HCT116 (cell line): ENCODE results near the gene NTN4. TPM values are rescaled to one million over a fixed set of nuclear protein-coding genes. Genes with fewer than 3 reads are reported as not detected.

Experiments
- ATAC-seq: fragments of 200-7000 bp; cut with Tn5 transposase; 2 replicates; pipeline ENCODE4 v1.9.1; 2020; ENCODE audit warnings: mild to moderate bottlenecking, moderate library complexity
- BruUV-seq: library from RNA; stranded (reverse); fragments of 400-500 nt; replicated peaks from 2 replicates; lab custom pipeline; 2021; lab: Mats Ljungman, UMichigan
- CTCF ChIA-PET: fragments of 300-600 bp; sonication (Branson Sonifier 250); formaldehyde crosslinking; loops from one replicate; lab custom pipeline; 2021; ENCODE audit warnings: antibody characterized with exemption; lab: Charles Lee
- POLR2A ChIA-PET: fragments of 300-600, 350-600 bp; sonication (Branson Sonifier 250); formaldehyde crosslinking; loops from one replicate; lab custom pipeline; 2021; ENCODE audit warnings: antibody characterized with exemption; lab: Charles Lee
- RAD21 ChIA-PET, 2 experiments: fragments of 300-600 bp; sonication (Branson Sonifier 250); formaldehyde crosslinking; loops; one replicate each; lab custom pipeline; 2023; ENCODE audit warnings: low total read pairs in 2 of 2; ENCODE audit not compliant: uncharacterized antibody in 2 of 2, unreplicated experiment in 2 of 2, low non-redundant PET in 1 of 2; lab: Charles Lee
- DNase-seq: peaks from one replicate; pipeline ENCODE4 v3.0.0-alpha.2; 2010; ENCODE audit warnings: low read depth, low spot score
- H2AFZ ChIP-seq: fragments of 200-600 bp; shearing (Covaris generic), sonication (generic); 2 replicates; pipeline ENCODE4 v1.6.1; 2017; ENCODE audit warnings: low read depth, mixed run types, mixed read lengths, antibody characterized with exemption, low read length; ENCODE audit not compliant: poor library complexity, severe bottlenecking
- H3K27ac ChIP-seq: 2 replicates; pipeline ENCODE4 v1.5.1; 2012; ENCODE audit warnings: low read depth, low read length
- H3K27me3 ChIP-seq: fragments of 200-600 bp; sonication (generic); 2 replicates; pipeline ENCODE4 v1.6.1; 2016; ENCODE audit warnings: mixed run types, low read length, mixed read lengths; ENCODE audit not compliant: insufficient read depth
- H3K36me3 ChIP-seq, 2 experiments: fragments of 200-500 bp in 1 of 2; fragments of 200-600 bp in 1 of 2; sonication (Bioruptor generic) in 1 of 2; sonication (generic) in 1 of 2; 2 replicates each; pipeline versions ENCODE4 v1.5.1 to v1.6.1; 2014 to 2016; ENCODE audit warnings: low read length in 2 of 2, inconsistent platforms in 1 of 2, mixed read lengths in 1 of 2, mixed run types in 1 of 2; ENCODE audit not compliant: insufficient read depth in 2 of 2, control insufficient read depth in 1 of 2
- H3K4me1 ChIP-seq, 2 experiments: fragments of 200-600 bp in 1 of 2; sonication (generic) in 1 of 2; 2 replicates each; pipeline versions ENCODE4 v1.5.1 to v1.6.1; 2012 to 2017; ENCODE audit warnings: low read length in 2 of 2, inconsistent platforms in 1 of 2, mild to moderate bottlenecking in 1 of 2, mixed read lengths in 1 of 2, mixed run types in 1 of 2, moderate library complexity in 1 of 2; ENCODE audit not compliant: insufficient read depth in 2 of 2, control insufficient read depth in 1 of 2
- H3K4me2 ChIP-seq: fragments of 200-600 bp; sonication (generic); 2 replicates; pipeline ENCODE4 v1.6.1; 2017; ENCODE audit warnings: mixed run types, low read length, mixed read lengths
- H3K4me3 ChIP-seq, 2 experiments: fragments of 200-600 bp in 1 of 2; sonication (generic) in 1 of 2; replicated peaks in 1 of 2; 2 replicates each; pipeline ENCODE4 v1.5.1; 2011 to 2016; ENCODE audit warnings: low read length in 2 of 2, control low read depth in 1 of 2, low read depth in 1 of 2, mild to moderate bottlenecking in 1 of 2, mixed read lengths in 1 of 2, mixed run types in 1 of 2
- H3K79me2 ChIP-seq: fragments of 200-600 bp; sonication (generic); 2 replicates; pipeline ENCODE4 v1.6.1; 2017; ENCODE audit warnings: mild to moderate bottlenecking, mixed run types, low read length, moderate library complexity, mixed read lengths; ENCODE audit not compliant: insufficient read depth
- H3K9ac ChIP-seq: fragments of 200-600 bp; sonication (generic); 2 replicates; pipeline ENCODE4 v1.6.1; 2016; ENCODE audit warnings: low read length, mixed read lengths
- H3K9me2 ChIP-seq: fragments of 200-600 bp; sonication (generic), shearing (Covaris generic); 2 replicates; pipeline ENCODE4 v1.6.1; 2017; ENCODE audit warnings: mixed run types, mild to moderate bottlenecking, moderate library complexity; ENCODE audit not compliant: insufficient read depth
- H3K9me3 ChIP-seq, 2 experiments: fragments of 200-500 bp in 1 of 2; fragments of 200-600 bp in 1 of 2; sonication (Bioruptor generic) in 1 of 2; sonication (generic) in 1 of 2; 2 replicates each; pipeline ENCODE4 v1.6.1; 2014 to 2017; ENCODE audit warnings: low read length in 2 of 2, mixed read lengths in 2 of 2, inconsistent platforms in 1 of 2, low read depth in 1 of 2, mild to moderate bottlenecking in 1 of 2, mixed run types in 1 of 2, moderate library complexity in 1 of 2; ENCODE audit not compliant: control insufficient read depth in 1 of 2, insufficient read depth in 1 of 2
- H4K20me1 ChIP-seq: fragments of 200-600 bp; sonication (generic), shearing (Covaris generic); 2 replicates; pipeline ENCODE4 v1.6.1; 2017; ENCODE audit warnings: mixed run types, mild to moderate bottlenecking, moderate library complexity; ENCODE audit not compliant: insufficient read depth
- CBX3 ChIP-seq: IDR thresholded peaks from 2 replicates; pipeline ENCODE4 v1.6.1; 2012; ENCODE audit warnings: low read depth
- CEBPB ChIP-seq: IDR thresholded peaks from 2 replicates; pipeline ENCODE4 v1.6.1; 2012; ENCODE audit warnings: low read depth
- EGR1 ChIP-seq: IDR thresholded peaks from 2 replicates; pipeline ENCODE4 v1.6.1; 2012; ENCODE audit warnings: low read depth
- ELF1 ChIP-seq: IDR thresholded peaks from 2 replicates; pipeline ENCODE4 v1.6.1; 2012; ENCODE audit warnings: low read depth, borderline replicate concordance
- EZH2 ChIP-seq: fragments of 200-600 bp; sonication (generic); IDR thresholded peaks from 2 replicates; pipeline ENCODE4 v1.6.1; 2017; ENCODE audit warnings: antibody characterized with exemption, mixed run types
- FOSL1 ChIP-seq: IDR thresholded peaks from 2 replicates; pipeline ENCODE4 v1.6.1; 2012; ENCODE audit warnings: low read depth
- POLR2A ChIP-seq: IDR thresholded peaks from 2 replicates; pipeline ENCODE4 v1.7.0; 2011; ENCODE audit warnings: borderline replicate concordance; ENCODE audit not compliant: insufficient read depth, insufficient read length; ENCODE audit errors: extremely low read depth
- SP1 ChIP-seq: IDR thresholded peaks from 2 replicates; pipeline ENCODE4 v1.6.1; 2012; ENCODE audit warnings: low read depth
- SRF ChIP-seq: IDR thresholded peaks from 2 replicates; pipeline ENCODE4 v1.6.1; 2012; ENCODE audit warnings: low read depth
- ZFX ChIP-seq: fragments of 450-650 bp; IDR thresholded peaks from 2 replicates; pipeline ENCODE4 v1.6.1; 2017
- intact Hi-C: fragments of 100-400 bp; cut with micrococcal nuclease; formaldehyde crosslinking; loops from 2 replicates; pipeline ENCODE4 v1.10.0; 2022
- total RNA-seq: library from RNA; stranded (reverse); gene quantifications from one replicate; pipeline ENCODE4 v1.2.1, GENCODE V29; 2021; ENCODE audit not compliant: unreplicated experiment
- TF ChIP-seq, protein P1 (sequence below): IDR thresholded peaks from 2 replicates; pipeline ENCODE4 v1.6.1; 2011; ENCODE audit warnings: mild to moderate bottlenecking, low read length, moderate library complexity; ENCODE audit not compliant: insufficient replicate concordance; ENCODE audit errors: extremely low read depth
- TF ChIP-seq, protein P2 (sequence below): IDR thresholded peaks from 2 replicates; pipeline ENCODE4 v1.6.1; 2012
- TF ChIP-seq, protein P3 (sequence below): IDR thresholded peaks from 2 replicates; pipeline ENCODE4 v1.6.1; 2012; ENCODE audit warnings: low read depth
- TF ChIP-seq, protein P4 (sequence below), 3 experiments: fragments of 200-600 bp in 1 of 3; sonication (generic) in 1 of 3; IDR thresholded peaks in 2 of 3; conservative IDR thresholded peaks in 1 of 3; 2 replicates each; pipeline ENCODE4 v1.5.1; 2012 to 2017; ENCODE audit warnings: low read depth in 2 of 3, low read length in 2 of 3, antibody characterized with exemption in 1 of 3, borderline replicate concordance in 1 of 3, control low read depth in 1 of 3, mild to moderate bottlenecking in 1 of 3, mixed read lengths in 1 of 3, mixed run types in 1 of 3, moderate library complexity in 1 of 3; ENCODE audit not compliant: insufficient read depth in 1 of 3

NTN4 gene
- total RNA-seq, 1 experiment from 2014 or later = 4.3 TPM

DNA sequence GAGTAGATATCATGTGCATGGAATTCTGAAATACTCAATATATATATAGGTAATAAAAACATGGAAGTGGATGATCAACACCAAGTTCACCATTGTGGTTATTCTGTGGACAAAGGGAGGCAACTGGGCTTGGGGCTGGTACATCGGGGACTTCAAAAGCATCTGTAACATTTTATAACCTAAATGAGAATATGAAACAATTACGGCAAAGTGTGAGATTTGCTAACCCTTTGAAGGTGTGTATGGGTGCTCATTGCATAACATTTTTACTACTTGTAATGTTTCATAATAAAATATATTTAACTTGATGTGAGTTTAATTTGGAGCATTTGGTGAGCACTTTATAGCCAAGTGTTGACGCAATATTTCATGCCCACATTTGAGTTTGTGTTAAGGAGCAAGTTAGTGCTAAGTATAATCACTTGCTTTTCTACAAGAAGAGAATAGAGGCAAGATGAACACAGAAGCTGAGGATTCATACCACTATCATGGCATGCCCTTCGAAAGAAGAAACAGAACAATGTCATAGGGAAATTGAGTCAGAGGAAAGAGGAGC lies 109.3 kb downstream of the NTN4 start:
- DNase-seq = no peak
- H3K27ac ChIP-seq = no peak overlapping the region
- no peak overlapping the region for H3K4me2 ChIP-seq
- no peaks in the 10 kb centered on the region for H4K20me1 ChIP-seq
- no TSS peak for BruUV-seq
- H3K9me2 ChIP-seq = no peaks in the 10 kb centered on the region
- no peak overlapping the region for H3K4me3 ChIP-seq
- ChIA-PET CTCF (no interaction called here), RAD21 (no interaction called here), POLR2A (no interaction called here)
- intact Hi-C loops = no loop called here
- H2AFZ ChIP-seq = no peak overlapping the region
- H3K9ac ChIP-seq = no peak overlapping the region
- H3K79me2 ChIP-seq = no peaks in the 10 kb centered on the region
- H3K36me3 ChIP-seq = no peaks in the 10 kb centered on the region
- H3K9me3 ChIP-seq = no peaks in the 10 kb centered on the region
- no peaks in the 10 kb centered on the region for H3K27me3 ChIP-seq
- TF ChIP-seq SRF = no peak
- TF ChIP-seq, protein P1, sequence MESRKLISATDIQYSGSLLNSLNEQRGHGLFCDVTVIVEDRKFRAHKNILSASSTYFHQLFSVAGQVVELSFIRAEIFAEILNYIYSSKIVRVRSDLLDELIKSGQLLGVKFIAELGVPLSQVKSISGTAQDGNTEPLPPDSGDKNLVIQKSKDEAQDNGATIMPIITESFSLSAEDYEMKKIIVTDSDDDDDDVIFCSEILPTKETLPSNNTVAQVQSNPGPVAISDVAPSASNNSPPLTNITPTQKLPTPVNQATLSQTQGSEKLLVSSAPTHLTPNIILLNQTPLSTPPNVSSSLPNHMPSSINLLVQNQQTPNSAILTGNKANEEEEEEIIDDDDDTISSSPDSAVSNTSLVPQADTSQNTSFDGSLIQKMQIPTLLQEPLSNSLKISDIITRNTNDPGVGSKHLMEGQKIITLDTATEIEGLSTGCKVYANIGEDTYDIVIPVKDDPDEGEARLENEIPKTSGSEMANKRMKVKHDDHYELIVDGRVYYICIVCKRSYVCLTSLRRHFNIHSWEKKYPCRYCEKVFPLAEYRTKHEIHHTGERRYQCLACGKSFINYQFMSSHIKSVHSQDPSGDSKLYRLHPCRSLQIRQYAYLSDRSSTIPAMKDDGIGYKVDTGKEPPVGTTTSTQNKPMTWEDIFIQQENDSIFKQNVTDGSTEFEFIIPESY = no peak
- no peak for TF ChIP-seq FOSL1
- TF ChIP-seq POLR2A = no peak
- TF ChIP-seq CBX3 = no peak
- TF ChIP-seq, protein P2, sequence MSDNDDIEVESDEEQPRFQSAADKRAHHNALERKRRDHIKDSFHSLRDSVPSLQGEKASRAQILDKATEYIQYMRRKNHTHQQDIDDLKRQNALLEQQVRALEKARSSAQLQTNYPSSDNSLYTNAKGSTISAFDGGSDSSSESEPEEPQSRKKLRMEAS = no peak
- TF ChIP-seq CEBPB = no peak
- TF ChIP-seq SP1 = no peak
- TF ChIP-seq ZFX = no peak
- TF ChIP-seq, protein P3, sequence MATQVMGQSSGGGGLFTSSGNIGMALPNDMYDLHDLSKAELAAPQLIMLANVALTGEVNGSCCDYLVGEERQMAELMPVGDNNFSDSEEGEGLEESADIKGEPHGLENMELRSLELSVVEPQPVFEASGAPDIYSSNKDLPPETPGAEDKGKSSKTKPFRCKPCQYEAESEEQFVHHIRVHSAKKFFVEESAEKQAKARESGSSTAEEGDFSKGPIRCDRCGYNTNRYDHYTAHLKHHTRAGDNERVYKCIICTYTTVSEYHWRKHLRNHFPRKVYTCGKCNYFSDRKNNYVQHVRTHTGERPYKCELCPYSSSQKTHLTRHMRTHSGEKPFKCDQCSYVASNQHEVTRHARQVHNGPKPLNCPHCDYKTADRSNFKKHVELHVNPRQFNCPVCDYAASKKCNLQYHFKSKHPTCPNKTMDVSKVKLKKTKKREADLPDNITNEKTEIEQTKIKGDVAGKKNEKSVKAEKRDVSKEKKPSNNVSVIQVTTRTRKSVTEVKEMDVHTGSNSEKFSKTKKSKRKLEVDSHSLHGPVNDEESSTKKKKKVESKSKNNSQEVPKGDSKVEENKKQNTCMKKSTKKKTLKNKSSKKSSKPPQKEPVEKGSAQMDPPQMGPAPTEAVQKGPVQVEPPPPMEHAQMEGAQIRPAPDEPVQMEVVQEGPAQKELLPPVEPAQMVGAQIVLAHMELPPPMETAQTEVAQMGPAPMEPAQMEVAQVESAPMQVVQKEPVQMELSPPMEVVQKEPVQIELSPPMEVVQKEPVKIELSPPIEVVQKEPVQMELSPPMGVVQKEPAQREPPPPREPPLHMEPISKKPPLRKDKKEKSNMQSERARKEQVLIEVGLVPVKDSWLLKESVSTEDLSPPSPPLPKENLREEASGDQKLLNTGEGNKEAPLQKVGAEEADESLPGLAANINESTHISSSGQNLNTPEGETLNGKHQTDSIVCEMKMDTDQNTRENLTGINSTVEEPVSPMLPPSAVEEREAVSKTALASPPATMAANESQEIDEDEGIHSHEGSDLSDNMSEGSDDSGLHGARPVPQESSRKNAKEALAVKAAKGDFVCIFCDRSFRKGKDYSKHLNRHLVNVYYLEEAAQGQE = no peak
- TF ChIP-seq EZH2 = no peak
- TF ChIP-seq EGR1 = no peak
- no peak for TF ChIP-seq ELF1
- TF ChIP-seq, protein P4, sequence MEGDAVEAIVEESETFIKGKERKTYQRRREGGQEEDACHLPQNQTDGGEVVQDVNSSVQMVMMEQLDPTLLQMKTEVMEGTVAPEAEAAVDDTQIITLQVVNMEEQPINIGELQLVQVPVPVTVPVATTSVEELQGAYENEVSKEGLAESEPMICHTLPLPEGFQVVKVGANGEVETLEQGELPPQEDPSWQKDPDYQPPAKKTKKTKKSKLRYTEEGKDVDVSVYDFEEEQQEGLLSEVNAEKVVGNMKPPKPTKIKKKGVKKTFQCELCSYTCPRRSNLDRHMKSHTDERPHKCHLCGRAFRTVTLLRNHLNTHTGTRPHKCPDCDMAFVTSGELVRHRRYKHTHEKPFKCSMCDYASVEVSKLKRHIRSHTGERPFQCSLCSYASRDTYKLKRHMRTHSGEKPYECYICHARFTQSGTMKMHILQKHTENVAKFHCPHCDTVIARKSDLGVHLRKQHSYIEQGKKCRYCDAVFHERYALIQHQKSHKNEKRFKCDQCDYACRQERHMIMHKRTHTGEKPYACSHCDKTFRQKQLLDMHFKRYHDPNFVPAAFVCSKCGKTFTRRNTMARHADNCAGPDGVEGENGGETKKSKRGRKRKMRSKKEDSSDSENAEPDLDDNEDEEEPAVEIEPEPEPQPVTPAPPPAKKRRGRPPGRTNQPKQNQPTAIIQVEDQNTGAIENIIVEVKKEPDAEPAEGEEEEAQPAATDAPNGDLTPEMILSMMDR (IDR thresholded peaks at IDR 0.05 in 2 of 3, conservative IDR thresholded peaks at IDR 0.05 in 1 of 3; ENCODE audit: borderline replicate concordance in 1 of 3, insufficient read depth in 1 of 3, low read depth in 2 of 3, low read length in 2 of 3) = no peak
- TF ChIP-seq, all 23 proteins: peak for 0
- ATAC-seq = no peak
- H3K4me1 ChIP-seq = no peaks in the 10 kb centered on the region
